GM20431 (cell line): Measurements from ENCODE around the gene OGDH.
"Not testable (repeated sequence)": the region's sequence is repeated elsewhere in the genome, so short reads cannot be mapped to it uniquely, and the experiment has no call there.

Experiments used
- in situ Hi-C: fragments of 300-500 bp; cut with MseI, MboI; formaldehyde crosslinking; loops from one replicate; pipeline ENCODE4 v1.15.0; 2020; ENCODE audit warnings: low sequenced_read_pairs; ENCODE audit not compliant: unreplicated experiment

OGDH gene

DNA sequence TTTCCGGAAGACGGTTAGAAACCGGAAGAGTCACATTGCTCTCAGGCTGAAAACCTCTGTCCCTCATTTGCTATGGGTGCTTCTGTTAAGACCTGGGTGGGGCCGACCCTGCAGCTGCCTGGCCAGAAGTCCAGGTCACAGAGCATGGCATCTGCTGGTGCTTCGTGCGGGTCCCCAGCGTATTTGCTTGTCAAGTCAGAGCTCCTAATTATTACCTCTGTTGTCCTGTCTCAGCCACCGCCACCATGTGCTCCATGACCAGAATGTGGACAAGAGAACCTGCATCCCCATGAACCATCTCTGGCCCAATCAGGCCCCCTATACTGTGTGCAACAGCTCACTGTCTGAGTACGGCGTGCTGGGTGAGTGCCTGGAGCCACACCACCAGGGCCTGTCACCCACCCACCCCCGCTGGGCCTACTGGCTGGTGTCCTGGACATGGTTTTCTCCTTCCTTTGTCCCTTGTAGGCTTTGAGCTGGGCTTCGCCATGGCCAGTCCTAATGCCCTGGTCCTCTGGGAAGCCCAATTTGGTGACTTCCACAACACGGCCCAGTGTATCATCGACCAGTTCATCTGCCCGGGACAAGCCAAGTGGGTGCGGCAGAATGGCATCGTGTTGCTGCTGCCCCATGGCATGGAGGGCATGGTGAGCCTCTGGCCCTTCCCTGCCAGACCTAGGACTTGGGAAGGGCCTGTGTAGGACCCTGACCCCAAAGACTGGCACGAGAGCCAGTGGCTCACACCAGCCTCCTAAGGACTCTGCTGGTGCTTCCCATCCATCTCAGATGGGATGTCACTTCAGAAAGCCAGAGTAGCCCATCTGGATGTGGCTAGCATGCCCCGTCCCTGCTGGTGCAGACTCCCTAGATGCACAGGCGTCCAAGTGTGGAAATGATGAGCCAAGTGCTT lies 91.0 kb downstream of the OGDH start:
- in situ Hi-C loops, result no loop called here

DNA sequence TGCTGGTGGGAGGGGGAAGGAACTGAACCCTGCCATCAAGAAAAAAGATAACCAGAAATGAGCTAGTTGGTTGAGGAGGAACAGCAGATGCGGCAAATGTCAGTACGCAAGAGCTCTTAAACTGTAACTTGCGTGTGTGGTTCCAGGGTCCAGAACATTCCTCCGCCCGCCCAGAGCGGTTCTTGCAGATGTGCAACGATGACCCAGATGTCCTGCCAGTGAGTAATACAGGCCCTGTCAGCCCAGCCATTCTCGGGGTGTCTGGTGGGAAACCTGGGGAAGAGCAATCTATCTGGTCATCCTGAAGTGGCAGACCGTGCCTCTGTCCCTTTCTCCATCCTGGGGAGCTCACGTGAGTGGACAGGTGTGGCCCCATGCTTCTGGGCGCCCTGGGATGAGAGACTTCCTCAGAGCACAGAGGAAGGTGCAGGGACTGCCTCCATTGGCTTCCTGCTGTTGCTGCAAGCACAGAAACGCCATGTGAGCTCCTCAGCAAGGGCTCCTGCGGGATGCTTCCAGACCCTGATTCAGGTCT lies 91.7 kb downstream of the OGDH start:
- in situ Hi-C loops, result no loop called here

DNA sequence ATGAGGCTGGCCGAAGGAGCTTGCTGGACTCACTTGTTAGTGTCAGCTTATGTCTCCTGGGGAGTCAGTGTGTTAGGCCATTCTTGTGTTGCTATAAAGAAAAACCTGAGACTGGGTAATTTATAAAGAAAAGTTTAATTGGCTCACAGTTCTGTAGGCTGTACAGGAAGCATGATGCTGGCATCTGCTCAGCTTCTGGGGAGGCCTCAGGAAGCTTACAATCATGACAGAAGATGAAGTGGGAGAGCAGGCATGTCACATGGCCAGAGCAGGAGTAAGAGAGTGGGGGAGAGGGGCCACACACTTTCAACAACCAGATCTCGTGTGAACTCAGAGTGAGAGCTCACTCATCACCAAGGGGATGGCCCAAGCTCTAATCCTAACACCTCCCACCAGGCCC lies 93.2 kb downstream of the OGDH start:
- in situ Hi-C loops, result not testable (repeated sequence)

DNA sequence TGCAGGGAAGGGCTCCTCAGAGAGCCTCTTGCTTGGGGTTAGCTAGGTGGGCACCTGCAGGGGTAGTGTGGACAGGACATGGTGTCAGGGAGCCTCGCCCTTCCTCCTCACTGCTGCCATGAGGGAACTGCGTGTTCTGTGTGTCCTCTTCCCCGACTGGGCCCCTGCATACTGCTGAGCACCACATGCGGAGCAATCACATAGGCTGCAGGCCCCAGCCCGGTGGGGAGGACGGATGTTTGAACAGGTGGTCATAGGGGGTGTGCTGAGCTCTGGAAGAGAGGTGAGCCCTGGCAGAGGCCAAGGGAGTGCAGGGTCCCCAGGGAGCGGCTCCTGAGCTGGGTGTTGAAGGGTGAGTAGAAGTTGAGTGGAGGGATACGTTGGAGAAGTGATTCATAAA lies 93.9 kb downstream of the OGDH start:
- in situ Hi-C loops, result no loop called here

DNA sequence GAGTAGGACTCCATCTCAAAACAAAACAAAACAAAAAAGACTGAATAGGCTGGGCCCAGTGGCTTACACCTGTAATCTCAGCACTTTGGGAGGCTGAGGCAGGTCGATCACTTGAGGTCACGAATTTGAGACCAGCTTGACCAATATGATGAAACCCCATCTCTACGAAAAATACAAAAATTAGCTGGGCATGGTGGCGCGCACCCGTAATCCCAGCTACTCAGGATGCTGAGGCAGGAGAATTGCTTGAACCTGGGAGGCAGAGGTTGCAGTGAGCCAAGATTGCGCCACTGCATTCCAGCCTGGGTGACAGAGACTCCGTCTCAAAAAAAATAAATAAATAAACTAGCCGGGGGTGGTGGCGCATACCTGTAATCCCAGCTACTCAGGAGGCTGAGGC lies 97.0 kb downstream of the OGDH start:
- in situ Hi-C loops, result not testable (repeated sequence)

DNA sequence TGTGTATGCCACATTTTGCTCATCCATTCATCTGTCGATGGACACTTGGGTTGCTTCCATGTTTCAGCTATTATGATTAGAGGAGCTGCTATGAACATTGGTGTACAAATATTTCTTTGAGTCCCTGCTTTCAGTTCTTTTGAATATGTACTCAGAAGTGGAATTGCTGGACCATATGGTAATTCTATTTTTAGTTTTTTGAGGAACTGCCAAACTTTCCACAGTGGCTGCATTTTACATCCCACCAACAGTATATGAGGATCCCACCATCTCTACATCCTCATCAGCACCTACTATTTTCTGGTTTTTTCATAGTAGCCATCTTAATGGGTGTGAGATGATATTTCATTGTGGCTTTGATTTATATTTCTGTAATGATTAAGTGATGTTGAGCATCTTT lies 97.5 kb downstream of the OGDH start:
- in situ Hi-C loops, result no loop called here

DNA sequence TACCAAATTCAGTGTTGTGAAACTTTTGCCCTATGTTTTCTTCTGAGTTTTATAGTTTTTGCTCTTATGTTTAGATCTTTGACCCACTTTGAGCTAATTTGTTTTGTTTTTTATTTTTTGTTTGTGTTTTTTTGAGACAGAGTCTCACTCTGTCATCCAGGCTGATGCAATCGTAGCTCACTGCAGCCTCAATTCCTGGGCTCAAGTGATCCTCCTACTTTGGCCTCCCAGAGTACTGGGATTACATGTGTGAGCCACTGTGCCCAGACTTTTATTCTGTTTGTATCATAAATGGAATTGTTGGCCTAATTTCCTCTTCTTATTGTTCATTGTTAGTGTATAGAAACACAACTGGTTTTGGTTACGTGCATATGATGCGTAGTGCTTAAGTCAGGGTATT lies 99.0 kb downstream of the OGDH start:
- in situ Hi-C loops, result no loop called here

DNA sequence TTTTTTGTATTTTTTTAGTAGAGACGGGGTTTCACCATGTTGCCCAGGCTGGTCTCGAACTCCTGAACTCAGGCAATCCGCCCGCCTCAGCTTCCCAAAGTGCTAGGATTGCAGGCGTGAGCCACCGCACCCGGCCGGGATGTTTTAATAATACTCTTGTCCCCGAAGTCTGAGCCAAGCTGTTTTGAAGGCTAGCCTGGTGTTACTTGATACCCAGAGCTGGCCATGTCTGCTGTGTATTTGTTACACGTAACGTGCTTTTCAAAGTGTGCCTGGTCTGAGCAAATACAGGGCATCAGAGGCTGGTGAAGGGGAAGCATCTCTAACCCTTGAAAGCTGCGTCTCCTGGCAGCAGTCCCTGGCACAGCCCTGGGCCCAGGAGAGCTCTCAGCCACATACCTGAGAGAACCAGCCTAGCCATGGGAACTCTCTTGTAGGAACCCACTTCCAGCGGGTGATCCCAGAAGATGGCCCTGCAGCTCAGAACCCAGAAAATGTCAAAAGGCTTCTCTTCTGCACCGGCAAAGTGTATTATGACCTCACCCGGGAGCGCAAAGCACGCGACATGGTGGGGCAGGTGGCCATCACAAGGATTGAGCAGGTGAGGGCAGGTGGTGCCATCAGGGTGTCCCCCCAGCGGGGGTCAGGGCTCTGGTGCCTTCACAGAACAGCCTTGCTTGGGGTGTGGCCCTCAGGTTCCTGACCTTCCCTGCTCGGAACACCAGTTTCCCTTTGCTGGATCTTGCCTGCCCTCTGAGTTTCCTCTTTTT lies 100.5 kb downstream of the OGDH start:
- in situ Hi-C loops, result no loop called here

DNA sequence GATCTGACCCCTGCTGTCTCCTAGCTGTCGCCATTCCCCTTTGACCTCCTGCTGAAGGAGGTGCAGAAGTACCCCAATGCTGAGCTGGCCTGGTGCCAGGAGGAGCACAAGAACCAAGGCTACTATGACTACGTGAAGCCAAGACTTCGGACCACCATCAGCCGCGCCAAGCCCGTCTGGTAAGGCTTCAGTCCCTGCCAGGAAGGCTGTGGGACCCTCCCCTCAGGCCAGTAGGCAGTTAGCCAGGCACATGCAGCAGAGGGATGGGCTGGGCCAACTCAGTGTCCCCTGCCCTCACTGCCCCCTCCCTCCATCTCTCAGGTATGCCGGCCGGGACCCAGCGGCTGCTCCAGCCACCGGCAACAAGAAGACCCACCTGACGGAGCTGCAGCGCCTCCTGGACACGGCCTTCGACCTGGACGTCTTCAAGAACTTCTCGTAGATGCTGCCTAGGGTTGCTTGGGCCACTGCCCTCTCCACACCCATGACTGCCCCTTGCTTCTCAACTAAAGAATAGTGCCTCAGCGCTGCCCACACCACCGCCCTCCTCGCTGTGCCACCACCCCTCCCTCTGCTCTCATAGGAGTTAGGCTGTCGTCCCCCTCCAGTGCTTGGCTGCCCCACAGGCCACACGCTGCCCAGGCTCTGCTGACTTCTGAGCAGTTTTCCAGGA lies 101.3 kb downstream of the OGDH start:
- in situ Hi-C loops, result no loop called here

DNA sequence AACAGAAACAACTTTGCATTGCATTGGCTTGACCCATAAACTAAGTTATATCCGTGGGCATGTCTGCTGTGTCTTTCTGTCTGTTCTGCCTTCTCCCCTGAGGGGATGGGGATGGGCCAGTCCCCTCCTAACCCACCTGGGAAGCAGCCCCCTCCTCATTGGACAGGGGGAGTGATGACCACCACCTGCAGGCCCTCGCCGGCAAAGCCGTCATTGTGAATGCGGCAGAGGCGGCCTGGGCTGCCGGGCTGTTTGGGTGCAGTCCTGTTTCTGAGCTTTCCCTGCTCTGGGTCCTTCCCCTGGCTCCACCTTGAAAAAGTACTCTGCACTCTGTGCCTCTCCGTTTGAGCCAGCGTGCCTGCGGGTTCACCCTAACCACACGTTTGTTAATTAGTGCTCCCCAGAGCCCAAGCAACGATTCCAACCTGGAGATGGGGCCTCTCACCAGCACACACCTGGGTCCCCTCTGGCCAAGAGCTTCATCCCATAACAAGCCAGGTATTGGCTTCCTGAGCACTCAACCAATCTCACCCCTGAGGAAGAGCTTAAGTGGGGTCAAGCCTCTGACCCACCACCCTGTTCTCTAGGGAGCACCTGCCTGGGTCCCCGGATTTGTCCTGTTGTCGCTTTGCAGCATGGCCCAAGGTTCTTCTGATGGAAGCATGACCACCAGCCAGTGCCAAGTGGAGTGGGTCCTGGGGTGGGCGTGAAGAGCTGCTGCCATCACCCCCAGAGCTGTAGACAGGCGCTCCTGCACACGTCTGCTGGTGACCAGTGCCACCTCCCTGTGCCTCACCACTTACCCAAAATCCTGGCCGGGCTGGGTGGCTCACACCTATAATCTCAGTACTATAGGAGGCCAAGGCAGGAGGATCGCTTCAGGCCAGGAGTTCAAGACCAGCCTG lies 102.8 kb downstream of the OGDH start:
- in situ Hi-C loops, result no loop called here

DNA sequence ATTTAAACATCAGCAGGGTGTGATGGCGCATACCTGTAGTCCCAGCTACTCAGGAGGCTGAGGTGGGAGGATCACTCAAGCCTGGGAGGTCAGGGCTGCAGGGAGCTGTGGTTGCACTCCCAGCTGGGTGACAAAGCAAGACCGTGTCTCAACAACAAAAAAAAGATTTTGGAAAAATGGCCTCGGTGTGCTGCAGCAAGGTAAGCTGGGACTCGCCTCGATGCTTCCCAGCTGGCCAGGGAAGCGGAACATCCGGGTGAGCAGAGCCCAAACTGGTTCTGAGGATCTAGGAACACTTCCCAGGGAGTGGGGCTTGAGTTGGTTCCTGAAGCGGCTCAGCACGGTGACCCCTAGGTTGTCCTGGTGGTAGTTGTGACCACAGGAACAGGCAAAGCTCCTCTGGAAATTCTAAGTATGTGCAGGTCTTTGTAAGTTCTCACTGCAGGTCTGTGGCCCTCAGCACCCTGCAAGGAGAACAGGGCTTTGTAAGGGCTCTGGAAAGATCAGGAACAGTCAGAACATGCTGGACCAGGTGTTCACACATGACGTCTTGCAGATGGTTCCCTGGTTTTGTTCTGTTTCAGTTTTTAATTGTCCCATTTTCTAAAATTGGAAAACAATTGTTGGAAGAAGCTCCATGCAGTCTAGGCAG lies 103.6 kb downstream of the OGDH start:
- in situ Hi-C loops, result no loop called here

DNA sequence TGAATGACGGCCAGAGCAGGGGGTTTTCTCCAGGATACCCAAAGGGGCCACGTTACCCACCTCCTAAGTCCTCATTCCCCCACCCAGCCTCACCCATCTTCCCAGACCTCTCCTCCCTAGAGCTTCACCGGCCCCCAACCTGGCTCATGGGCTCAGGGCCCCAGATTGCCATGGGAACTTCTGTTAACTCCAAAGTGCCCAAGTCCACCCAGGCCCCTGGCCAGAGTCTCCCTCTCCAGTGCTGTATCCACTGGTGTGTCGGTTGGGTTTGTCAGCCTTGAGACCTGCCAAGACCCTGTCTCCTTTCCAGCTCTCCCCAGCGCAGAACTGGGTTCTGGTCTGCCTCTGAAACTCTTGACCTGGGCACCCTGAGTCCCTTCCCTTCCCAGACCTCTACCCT lies 105.1 kb downstream of the OGDH start:
- in situ Hi-C loops, result no loop called here

DNA sequence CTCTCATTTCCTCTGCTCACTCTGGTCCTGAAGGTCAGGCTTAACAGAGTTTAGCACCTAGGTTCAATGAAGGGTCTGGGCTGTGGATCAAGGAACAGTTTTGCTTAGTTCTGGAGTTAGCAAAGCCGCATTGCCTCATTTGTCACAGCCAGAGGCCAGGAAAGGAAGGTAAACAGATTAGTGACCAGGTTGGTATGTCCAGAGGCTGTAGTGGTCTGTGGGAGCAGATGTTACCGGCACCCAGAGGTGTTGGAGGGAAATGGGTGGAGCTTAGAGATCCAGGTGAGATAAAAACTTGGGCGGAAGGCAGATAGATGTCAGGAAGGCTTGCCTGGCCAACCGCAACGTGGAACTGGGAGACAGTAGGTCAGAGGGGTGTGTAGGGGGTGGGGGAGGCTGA lies 105.6 kb downstream of the OGDH start:
- in situ Hi-C loops, result no loop called here

DNA sequence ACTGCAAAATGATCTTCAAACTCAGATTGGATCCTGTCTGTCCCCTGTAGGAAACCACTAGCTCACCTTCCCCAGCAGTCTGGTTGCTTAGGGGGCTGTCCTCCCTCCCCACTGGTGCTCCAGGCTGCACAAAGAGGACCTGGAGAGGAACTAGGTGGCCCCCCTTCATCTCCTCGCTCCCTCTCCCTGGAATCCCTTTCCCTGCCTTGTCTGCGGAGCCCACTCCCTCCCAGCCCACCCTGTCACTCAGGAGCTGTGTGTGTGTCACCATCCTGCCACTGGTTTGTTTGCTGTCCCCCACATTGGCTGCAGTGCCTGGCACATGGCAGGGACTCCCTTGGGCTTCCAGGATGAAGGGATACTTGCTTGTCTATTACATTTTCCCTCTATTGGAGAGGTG lies 106.7 kb downstream of the OGDH start:
- in situ Hi-C loops, result no loop called here

DNA sequence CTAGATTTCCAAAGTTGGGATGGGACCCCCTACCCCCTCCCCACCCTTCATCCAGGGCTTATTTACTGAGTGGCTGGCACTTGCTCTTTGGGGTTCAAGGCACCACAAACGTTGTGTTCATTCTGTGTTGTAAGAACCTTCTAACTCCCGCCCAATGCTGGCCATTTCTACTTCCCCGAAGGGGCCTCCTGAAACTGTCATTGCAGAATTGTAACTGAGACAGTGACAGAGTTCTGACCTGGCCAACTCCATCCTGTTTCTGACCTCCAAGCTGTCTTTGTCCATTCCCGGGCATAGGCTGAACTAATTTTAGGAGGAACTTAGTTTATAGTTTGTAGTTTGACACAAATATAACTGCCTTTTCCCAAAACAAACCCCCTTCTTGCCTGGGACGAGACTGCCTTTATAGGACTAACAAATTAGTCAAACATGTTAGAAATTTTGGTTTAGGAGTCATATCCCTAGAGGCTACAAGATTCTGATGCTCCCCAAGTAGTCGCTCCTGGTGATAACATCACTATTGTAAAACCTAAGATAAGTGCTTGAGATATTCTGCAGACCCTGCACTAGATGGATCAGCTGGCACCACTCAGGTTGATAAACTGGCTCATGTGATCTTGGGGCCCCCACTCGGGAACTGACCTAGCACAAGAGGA lies 107.4 kb downstream of the OGDH start:
- in situ Hi-C loops, result no loop called here

DNA sequence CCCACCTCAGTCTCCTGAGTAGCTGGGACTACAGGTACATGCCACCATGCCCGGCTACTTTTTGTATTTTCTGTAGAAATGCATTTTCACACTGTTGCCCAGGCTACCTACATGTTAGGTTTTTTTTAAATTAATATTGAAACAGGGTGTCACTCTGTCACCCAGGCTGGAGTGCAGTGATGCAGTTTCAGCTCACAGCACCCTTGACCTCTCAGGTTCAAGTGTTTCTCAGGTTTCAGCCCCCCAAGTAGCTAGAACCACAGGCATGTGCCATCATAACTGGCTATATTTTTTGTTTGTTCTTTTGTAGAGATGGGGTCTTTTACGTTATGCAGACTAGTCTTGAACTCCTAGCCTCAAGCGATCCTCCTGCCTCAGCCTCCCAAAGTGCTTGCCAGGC lies 109.8 kb downstream of the OGDH start:
- in situ Hi-C loops, result no loop called here

DNA sequence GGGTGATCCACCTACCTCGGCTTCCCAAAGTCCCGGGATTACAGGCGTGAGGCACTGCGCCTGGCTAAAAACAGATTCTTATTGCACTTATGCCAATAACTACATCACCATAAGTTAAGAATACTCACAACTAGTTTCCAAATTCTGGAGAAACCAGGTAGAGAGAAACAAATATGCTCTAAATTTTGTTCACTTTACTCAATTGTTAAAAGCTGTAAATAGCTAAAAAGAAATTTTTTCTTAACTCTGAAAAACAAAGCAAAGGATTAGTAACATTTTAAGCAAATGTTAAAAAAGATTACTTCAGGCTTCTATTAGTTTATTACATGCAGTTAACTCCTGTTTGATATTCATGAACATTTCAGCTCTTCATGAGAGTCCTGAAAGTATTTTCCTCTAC lies 113.9 kb downstream of the OGDH start:
- in situ Hi-C loops, result no loop called here

DNA sequence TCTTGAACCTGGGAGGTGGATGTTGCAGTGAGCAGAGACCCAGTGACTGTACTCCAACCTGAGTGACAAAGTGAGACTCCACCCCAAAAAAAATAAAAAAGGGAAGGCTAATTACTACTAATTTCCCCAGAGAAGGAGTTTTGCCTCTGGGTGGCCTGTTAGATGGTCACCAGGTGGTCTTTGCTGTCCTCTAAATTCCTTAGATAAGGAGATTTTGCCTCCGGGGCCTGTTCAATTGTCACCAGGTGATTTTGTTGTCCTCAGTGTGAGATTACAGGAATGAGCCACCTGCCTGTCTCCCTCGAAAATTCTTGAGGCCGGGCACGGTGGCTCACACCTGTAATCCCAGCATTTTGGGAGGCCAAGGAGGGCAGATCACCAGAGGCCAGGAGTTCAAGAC lies 117.8 kb downstream of the OGDH start:
- in situ Hi-C loops, result no loop called here

DNA sequence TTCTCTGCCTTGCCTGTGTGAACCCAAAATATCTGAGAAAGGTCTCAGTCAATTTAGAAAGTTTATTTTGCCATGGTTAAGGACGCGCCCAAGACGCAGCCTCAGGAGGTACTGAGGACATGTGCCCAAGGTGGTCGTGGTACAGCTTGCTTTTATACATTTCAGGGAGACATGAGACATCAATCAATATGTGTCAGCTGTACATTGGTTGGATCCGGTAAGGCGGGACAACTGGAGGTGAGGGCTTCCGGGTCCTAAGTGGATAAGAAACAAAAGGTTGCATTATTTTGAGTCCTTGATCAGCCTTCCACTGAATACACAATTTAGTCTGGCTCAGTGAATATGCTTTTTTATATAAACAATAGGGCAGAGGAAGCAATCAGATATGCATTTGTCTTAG lies 119.8 kb downstream of the OGDH start:
- in situ Hi-C loops, result not testable (repeated sequence)
